K562 (cell line): ENCODE data around the gene ROPN1L. TPM values are rescaled to one million over a fixed set of nuclear protein-coding genes. Genes with fewer than 3 reads are reported as not detected.

Experiments
- CBFB ChIP-seq: sonication (generic); formaldehyde crosslinking; IDR thresholded peaks from 2 replicates; pipeline ENCODE4 v1.4.0; 2020; ENCODE audit warnings: mild to moderate bottlenecking, missing genetic modification reagents
- CBX5 ChIP-seq: IDR thresholded peaks from 2 replicates; pipeline ENCODE4 v1.6.1; 2014; ENCODE audit warnings: low read depth, borderline replicate concordance
- EGR1 ChIP-seq: fragments of 450-650 bp; conservative IDR thresholded peaks from 2 replicates; pipeline ENCODE4 v1.6.1; 2017; ENCODE audit warnings: mild to moderate bottlenecking
- ELF4 ChIP-seq: fragments of 450-650 bp; formaldehyde crosslinking; IDR thresholded peaks from 2 replicates; pipeline ENCODE4 v1.4.0; 2022; ENCODE audit warnings: missing genetic modification characterization
- EP400 ChIP-seq: fragments of 450-650 bp; IDR thresholded peaks from 2 replicates; pipeline ENCODE4 v1.6.1; 2017; ENCODE audit warnings: antibody characterized with exemption, mild to moderate bottlenecking, moderate library complexity
- FOXM1 ChIP-seq, 2 experiments: fragments of 450-650 bp in 1 of 2; sonication (generic) in 1 of 2; formaldehyde crosslinking in 1 of 2; IDR thresholded peaks; 2 replicates each; pipeline versions ENCODE4 v1.6.1 to v1.9.0; 2017 to 2022; ENCODE audit warnings: low read depth in 2 of 2, mild to moderate bottlenecking in 2 of 2, missing genetic modification reagents in 1 of 2, moderate library complexity in 1 of 2
- HMGN3 ChIP-seq: IDR thresholded peaks from 2 replicates; pipeline ENCODE4 v1.6.1; 2011; ENCODE audit warnings: borderline replicate concordance, low read depth, mild to moderate bottlenecking, mixed read lengths, low read length; ENCODE audit not compliant: insufficient read length; ENCODE audit errors: extremely low read depth
- ILK ChIP-seq: fragments of 450-650 bp; IDR thresholded peaks from 2 replicates; pipeline ENCODE4 v1.6.1; 2016; ENCODE audit warnings: missing genetic modification characterization, low read depth, mild to moderate bottlenecking, missing compliant biosample characterization, moderate library complexity, borderline replicate concordance
- POLR2A ChIP-seq: fragments of 450-650 bp; conservative IDR thresholded peaks from 2 replicates; pipeline ENCODE4 v1.6.1; 2016
- PURB ChIP-seq: sonication (generic); formaldehyde crosslinking; IDR thresholded peaks from 2 replicates; pipeline ENCODE4 v1.9.0; 2021; ENCODE audit warnings: low read depth, mild to moderate bottlenecking, missing genetic modification reagents
- PYGO2 ChIP-seq: fragments of 450-650 bp; IDR thresholded peaks from 2 replicates; pipeline ENCODE4 v1.6.1; 2016; ENCODE audit warnings: mild to moderate bottlenecking, missing genetic modification characterization, moderate library complexity, missing compliant biosample characterization
- RUNX1 ChIP-seq: sonication (generic); IDR thresholded peaks from 2 replicates; pipeline ENCODE4 v1.6.1; 2016; ENCODE audit warnings: antibody characterized with exemption, low read depth
- SP1 ChIP-seq: sonication (generic); formaldehyde crosslinking; IDR thresholded peaks from 2 replicates; pipeline ENCODE4 v1.8.1; 2022; ENCODE audit warnings: mild to moderate bottlenecking, missing genetic modification reagents
- SRSF7 ChIP-seq: fragments of 200-400 bp; formaldehyde crosslinking; optimal IDR thresholded peaks from 2 replicates; pipeline ENCODE3; 2017; ENCODE audit warnings: mild to moderate bottlenecking, low read depth, low read length
- TCFL5 ChIP-seq: fragments of 250-450 bp; sonication (Bioruptor Pico); conservative IDR thresholded peaks from 2 replicates; pipeline ENCODE4 v1.6.1; 2021; ENCODE audit warnings: mild to moderate bottlenecking, moderate library complexity, matching md5 sums
- ZBED1 ChIP-seq: IDR thresholded peaks from 2 replicates; pipeline ENCODE4 v1.6.1; 2014
- ZNF445 ChIP-seq: fragments of 250-450 bp; sonication (Bioruptor Pico); IDR thresholded peaks from 2 replicates; pipeline ENCODE4 v1.4.0; 2020; ENCODE audit warnings: low read depth, mild to moderate bottlenecking, moderate library complexity
- polyA plus RNA-seq, 8 experiments: library from polyadenylated mRNA; depleted of rRNA in 4 of 8; stranded (reverse) in 5 of 8; unstranded in 3 of 8; fragments of >200 nt; fragmentation: Nextera tagmentation in 2 of 8; fragmentation: Illumina TruSeq in 1 of 8; extraction: Ambion mirVana in 2 of 8; extraction: Trizol in 1 of 8; gene quantifications; 2 replicates each; pipeline versions ENCODE4 v1.2.1 to v1.2.3, GENCODE V29; 2011 to 2014; ENCODE audit warnings: inconsistent platforms in 1 of 8, missing spikeins in 1 of 8
- total RNA-seq, 7 experiments: library from RNA; depleted of rRNA in 6 of 7; stranded (reverse); fragments of >200 nt in 6 of 7; fragmentation: Illumina TruSeq in 2 of 7; extraction: Trizol in 2 of 7; gene quantifications; 2 replicates each; pipeline versions ENCODE4 v1.2.1 to v1.2.3, GENCODE V29; 2011 to 2021; ENCODE audit warnings: low replicate concordance in 1 of 7
- TF ChIP-seq, protein P1 (sequence below): fragments of 200-800 bp; sonication (Bioruptor generic); IDR thresholded peaks from 2 replicates; pipeline ENCODE4 v1.6.1; 2017; ENCODE audit warnings: missing genetic modification characterization, missing compliant biosample characterization
- TF ChIP-seq, protein P2 (sequence below): sonication (generic); formaldehyde crosslinking; IDR thresholded peaks from 2 replicates; pipeline ENCODE4 v1.8.0; 2022; ENCODE audit warnings: missing genetic modification reagents, mild to moderate bottlenecking, moderate library complexity, borderline replicate concordance
- TF ChIP-seq, protein P3 (sequence below), 2 experiments: fragments of 450-650 bp; formaldehyde crosslinking in 1 of 2; IDR thresholded peaks; 2 replicates each; pipeline versions ENCODE4 v1.4.0 to v1.6.1; 2014 to 2020; ENCODE audit warnings: mild to moderate bottlenecking in 2 of 2, borderline replicate concordance in 1 of 2, low read depth in 1 of 2

ROPN1L gene
- total and polyA plus RNA-seq, 9 of the 15 experiments (the other 6 are each of a cell fraction or from before 2014, with no cell fraction given) = 0.04 to 0.85 (median 0.24) TPM; not detected in 3

DNA sequence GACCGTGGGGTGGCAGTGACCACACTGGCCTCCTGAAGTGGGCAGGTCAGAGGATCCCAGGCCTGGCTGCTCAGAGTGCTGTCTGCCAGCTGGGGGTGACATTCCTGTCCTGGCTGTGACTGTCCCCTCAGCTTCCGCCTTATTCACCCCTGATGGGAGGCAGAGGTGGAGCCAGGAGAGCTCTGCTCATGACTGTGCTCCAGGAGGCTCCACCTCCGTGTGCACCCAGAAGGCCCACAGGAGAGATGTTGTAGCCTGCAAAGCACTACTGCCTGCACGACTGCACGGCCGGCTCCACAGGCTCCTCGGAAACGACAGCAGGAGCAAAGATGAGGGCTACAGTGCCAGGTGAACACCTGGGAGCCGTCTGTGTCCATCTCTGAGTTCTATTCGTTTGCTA lies 60.9 kb downstream of the ROPN1L start (continued):
- TF ChIP-seq, protein P1, sequence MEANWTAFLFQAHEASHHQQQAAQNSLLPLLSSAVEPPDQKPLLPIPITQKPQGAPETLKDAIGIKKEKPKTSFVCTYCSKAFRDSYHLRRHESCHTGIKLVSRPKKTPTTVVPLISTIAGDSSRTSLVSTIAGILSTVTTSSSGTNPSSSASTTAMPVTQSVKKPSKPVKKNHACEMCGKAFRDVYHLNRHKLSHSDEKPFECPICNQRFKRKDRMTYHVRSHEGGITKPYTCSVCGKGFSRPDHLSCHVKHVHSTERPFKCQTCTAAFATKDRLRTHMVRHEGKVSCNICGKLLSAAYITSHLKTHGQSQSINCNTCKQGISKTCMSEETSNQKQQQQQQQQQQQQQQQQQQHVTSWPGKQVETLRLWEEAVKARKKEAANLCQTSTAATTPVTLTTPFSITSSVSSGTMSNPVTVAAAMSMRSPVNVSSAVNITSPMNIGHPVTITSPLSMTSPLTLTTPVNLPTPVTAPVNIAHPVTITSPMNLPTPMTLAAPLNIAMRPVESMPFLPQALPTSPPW (CRISPR knock-in tag) = no peak
- TF ChIP-seq ZBED1 (no peak), ELF4 (no peak), PYGO2 (no peak), TCFL5 (CRISPR knock-in tag) (no peak), CBFB (CRISPR knock-in tag) (no peak), EGR1 (no peak), CBX5 (no peak), POLR2A (no peak), HMGN3 (peak; percentile 22), PURB (CRISPR knock-in tag) (no peak), EP400 (no peak), SP1 (CRISPR knock-in tag) (no peak), ILK (no peak), SRSF7 (no peak), RUNX1 (no peak), FOXM1 (IDR thresholded peaks at IDR 0.05; ENCODE audit: low read depth) (no peak), FOXM1 (CRISPR knock-in tag; IDR thresholded peaks at IDR 0.05; ENCODE audit: low read depth) (no peak), ZNF445 (CRISPR knock-in tag) (no peak)
- TF ChIP-seq, protein P2, sequence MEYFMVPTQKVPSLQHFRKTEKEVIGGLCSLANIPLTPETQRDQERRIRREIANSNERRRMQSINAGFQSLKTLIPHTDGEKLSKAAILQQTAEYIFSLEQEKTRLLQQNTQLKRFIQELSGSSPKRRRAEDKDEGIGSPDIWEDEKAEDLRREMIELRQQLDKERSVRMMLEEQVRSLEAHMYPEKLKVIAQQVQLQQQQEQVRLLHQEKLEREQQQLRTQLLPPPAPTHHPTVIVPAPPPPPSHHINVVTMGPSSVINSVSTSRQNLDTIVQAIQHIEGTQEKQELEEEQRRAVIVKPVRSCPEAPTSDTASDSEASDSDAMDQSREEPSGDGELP (CRISPR knock-in tag) = peak; percentile 50; the same call in 1 of the 2 replicates
- TF ChIP-seq, protein P3, sequence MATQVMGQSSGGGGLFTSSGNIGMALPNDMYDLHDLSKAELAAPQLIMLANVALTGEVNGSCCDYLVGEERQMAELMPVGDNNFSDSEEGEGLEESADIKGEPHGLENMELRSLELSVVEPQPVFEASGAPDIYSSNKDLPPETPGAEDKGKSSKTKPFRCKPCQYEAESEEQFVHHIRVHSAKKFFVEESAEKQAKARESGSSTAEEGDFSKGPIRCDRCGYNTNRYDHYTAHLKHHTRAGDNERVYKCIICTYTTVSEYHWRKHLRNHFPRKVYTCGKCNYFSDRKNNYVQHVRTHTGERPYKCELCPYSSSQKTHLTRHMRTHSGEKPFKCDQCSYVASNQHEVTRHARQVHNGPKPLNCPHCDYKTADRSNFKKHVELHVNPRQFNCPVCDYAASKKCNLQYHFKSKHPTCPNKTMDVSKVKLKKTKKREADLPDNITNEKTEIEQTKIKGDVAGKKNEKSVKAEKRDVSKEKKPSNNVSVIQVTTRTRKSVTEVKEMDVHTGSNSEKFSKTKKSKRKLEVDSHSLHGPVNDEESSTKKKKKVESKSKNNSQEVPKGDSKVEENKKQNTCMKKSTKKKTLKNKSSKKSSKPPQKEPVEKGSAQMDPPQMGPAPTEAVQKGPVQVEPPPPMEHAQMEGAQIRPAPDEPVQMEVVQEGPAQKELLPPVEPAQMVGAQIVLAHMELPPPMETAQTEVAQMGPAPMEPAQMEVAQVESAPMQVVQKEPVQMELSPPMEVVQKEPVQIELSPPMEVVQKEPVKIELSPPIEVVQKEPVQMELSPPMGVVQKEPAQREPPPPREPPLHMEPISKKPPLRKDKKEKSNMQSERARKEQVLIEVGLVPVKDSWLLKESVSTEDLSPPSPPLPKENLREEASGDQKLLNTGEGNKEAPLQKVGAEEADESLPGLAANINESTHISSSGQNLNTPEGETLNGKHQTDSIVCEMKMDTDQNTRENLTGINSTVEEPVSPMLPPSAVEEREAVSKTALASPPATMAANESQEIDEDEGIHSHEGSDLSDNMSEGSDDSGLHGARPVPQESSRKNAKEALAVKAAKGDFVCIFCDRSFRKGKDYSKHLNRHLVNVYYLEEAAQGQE (IDR thresholded peaks at IDR 0.05; ENCODE audit: borderline replicate concordance) = no peak
- TF ChIP-seq, protein P3 (CRISPR knock-in tag; IDR thresholded peaks at IDR 0.05; ENCODE audit: low read depth) = no peak
